Fibroblast of pulmonary artery (primary cell): Measurements from ENCODE around the gene NUTF2.
A peak's percentile ranks its signal among the peaks of the same experiment; 100 is the strongest.

Source experiments
- DNase-seq: peaks from one replicate; pipeline ENCODE4 v3.0.0-alpha.2; 2010; ENCODE audit warnings: low read depth
- H3K4me3 ChIP-seq: replicated peaks from 2 replicates; pipeline ENCODE4 v1.5.1; 2011; ENCODE audit warnings: low read depth, mild to moderate bottlenecking, control low read depth, low read length, moderate library complexity
- TF ChIP-seq, protein P1 (sequence below): IDR thresholded peaks from 2 replicates; pipeline ENCODE4 v1.5.1; 2011; ENCODE audit warnings: mild to moderate bottlenecking, control low read depth, low read length, inconsistent platforms; ENCODE audit errors: missing control alignments

The NUTF2 gene

DNA sequence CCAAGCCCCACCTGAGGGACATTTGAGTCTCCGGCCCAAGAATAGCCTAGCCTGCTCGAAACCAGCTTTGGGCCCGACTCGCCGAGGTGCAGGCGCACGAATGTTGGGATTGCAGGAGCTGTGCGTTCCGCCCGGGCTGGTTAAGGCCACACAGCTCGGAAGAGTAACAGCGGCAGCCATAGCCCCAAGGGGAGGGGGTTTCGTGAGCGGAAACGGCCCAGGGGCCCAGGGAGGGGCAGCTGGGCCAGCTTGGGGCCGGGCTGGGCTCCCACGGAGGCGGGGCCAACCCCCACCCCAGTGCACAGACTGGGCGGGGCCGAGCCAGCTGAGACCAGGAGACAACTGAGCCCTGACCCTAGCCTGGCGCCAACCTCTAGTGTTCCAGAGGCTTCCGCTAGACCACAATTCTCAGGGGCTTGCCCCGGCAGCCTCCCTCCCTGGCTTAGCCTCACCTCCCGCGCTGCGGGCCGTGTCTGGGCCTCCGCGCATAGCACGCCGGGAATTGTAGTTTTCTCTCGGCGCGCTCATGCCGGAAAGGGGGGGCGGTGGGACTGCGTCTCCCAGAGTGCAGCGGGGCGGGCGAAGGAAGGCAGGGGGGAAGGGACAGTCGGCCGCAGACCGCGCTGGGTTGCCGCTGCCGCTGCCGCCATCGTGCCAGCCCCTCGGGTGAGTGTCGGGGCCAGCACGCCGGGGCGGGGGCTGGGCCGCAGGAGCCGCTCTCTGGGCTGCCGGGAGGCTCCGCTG is at the start of gene NUTF2:
NUTF2 (plus strand) TSS at position 614 of the 744 bp plus-strand sequence. CDS start 18,198 bp downstream, outside the sequence.
- H3K4me3 ChIP-seq: peak within 1 kb of the TSS; percentile 92
- peak; percentile 93 for DNase-seq
- TF ChIP-seq, protein P1, sequence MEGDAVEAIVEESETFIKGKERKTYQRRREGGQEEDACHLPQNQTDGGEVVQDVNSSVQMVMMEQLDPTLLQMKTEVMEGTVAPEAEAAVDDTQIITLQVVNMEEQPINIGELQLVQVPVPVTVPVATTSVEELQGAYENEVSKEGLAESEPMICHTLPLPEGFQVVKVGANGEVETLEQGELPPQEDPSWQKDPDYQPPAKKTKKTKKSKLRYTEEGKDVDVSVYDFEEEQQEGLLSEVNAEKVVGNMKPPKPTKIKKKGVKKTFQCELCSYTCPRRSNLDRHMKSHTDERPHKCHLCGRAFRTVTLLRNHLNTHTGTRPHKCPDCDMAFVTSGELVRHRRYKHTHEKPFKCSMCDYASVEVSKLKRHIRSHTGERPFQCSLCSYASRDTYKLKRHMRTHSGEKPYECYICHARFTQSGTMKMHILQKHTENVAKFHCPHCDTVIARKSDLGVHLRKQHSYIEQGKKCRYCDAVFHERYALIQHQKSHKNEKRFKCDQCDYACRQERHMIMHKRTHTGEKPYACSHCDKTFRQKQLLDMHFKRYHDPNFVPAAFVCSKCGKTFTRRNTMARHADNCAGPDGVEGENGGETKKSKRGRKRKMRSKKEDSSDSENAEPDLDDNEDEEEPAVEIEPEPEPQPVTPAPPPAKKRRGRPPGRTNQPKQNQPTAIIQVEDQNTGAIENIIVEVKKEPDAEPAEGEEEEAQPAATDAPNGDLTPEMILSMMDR: no peak

GRCh38 chr16:67800338-67800926 is 46.3 kb upstream of the NUTF2 start:
- no peak for DNase-seq

GRCh38 chr16:67801241-67801640 is 45.5 kb upstream of the NUTF2 start:
- no peak for DNase-seq
- no peak overlapping the region for H3K4me3 ChIP-seq
- TF ChIP-seq, protein P1: no peak

More at GRCh38 chr16:67800338-67800926, 46.3 kb upstream of the NUTF2 start:
- H3K4me3 ChIP-seq: no peak overlapping the region
- TF ChIP-seq, protein P1: no peak

GRCh38 chr16:67801883-67802282 is 44.9 kb upstream of the NUTF2 start:
- H3K4me3 ChIP-seq: no peak overlapping the region
- no peak for DNase-seq
- TF ChIP-seq, protein P1: no peak

DNA sequence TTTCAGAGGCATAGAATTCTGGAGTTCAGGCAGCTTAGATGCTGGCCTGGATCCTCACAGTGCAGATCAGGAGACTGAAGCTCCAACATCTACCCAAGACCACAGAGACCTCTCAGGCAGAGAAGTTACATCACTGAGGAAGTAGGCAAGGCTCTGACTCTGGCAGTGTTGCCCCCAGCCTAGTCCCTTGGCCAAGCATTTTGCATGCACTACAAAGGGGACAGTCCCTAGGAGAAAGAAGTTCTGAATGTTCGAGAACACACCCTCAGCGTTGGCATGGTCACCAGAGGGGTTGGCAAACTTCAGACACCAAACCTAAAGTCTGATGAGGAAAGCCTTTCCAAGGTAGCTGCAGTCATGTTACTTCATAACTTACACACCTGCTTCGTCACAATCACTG is 42.8 kb upstream of the NUTF2 start:
- TF ChIP-seq, protein P1: no peak
- DNase-seq: no peak

DNA sequence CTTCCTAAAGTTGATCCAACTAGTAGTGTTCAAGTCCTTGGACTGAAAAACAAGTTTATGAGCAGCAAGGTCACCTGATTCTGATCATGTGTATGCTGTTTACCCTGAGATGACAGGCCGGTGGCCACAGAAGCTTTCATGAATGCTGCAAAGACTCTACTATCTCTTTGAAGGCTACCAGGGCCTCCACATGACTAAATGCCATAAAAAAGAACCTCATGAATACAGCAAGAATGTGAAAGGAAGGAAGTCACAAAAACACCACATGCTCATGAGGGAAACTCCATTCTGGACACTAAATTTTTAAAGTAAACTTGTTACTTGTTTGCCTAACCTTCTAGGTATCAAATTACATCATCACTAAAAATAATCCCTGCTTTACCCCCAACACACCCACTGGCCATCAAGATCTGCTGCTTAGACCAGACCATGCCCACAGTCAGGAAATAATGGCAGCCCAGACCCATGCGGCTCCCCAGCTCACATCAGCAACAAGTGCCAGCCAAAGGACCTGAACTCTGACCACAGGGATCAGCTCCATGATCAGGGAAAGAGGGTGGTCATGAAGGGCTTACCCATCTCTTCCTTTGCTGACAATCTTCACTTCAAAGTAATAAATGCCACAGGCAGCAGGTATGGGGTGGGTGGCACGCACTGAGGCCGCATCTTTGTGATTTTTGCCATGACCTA is 41.7 kb upstream of the NUTF2 start:
- DNase-seq: no peak
- TF ChIP-seq, protein P1: no peak
- peak overlapping the region; percentile 96 for H3K4me3 ChIP-seq

More for the DNA sequence above, 42.8 kb upstream of the NUTF2 start:
- no peak overlapping the region for H3K4me3 ChIP-seq
